H1 (cell line): ENCODE data around the gene CAPN8. TPM values are rescaled to one million over a fixed set of nuclear protein-coding genes. Genes with fewer than 3 reads are reported as not detected.

ENCODE experiments used
- CTCF ChIA-PET: fragments of 300-600 bp; sonication (Branson Sonifier 250); formaldehyde crosslinking; loops from one replicate; lab custom pipeline; 2021; ENCODE audit not compliant: partially characterized antibody; lab: Charles Lee
- POLR2A ChIA-PET: fragments of 300-600 bp; sonication (Branson Sonifier 250); formaldehyde crosslinking; loops from one replicate; lab custom pipeline; 2021; ENCODE audit warnings: inconsistent platforms; ENCODE audit not compliant: partially characterized antibody; lab: Charles Lee
- DNase-seq, 2 experiments: peaks; one replicate each; pipeline versions ENCODE4 v3.0.0 to v3.0.0-alpha.2; 2010 to 2022; ENCODE audit warnings: low spot score in 2 of 2, low read depth in 1 of 2, mixed read lengths in 1 of 2
- FAIRE-seq: peaks from 2 replicates; lab custom pipeline; 2011; peaks lifted over from hg19 to GRCh38; lab: Jason Lieb, UNC
- H2AFZ ChIP-seq: 2 replicates; pipeline ENCODE4 v1.8.1; 2012; ENCODE audit warnings: low read length, inconsistent platforms
- H2AK5ac ChIP-seq: 2 replicates; pipeline ENCODE4 v1.6.1; 2013; ENCODE audit warnings: low read depth, low read length
- H2BK120ac ChIP-seq: replicated peaks from 2 replicates; pipeline ENCODE3; 2013; ENCODE audit warnings: low read depth, low read length, inconsistent platforms
- H2BK12ac ChIP-seq: 2 replicates; pipeline ENCODE4 v1.6.1; 2013; ENCODE audit warnings: low read depth, low read length
- H2BK15ac ChIP-seq: 2 replicates; pipeline ENCODE4 v1.6.1; 2013; ENCODE audit warnings: low read length
- H2BK20ac ChIP-seq: 2 replicates; pipeline ENCODE4 v1.6.1; 2013; ENCODE audit warnings: low read length
- H2BK5ac ChIP-seq: 2 replicates; pipeline ENCODE4 v1.6.1; 2013; ENCODE audit warnings: low read depth, low read length
- H3K14ac ChIP-seq: 2 replicates; pipeline ENCODE4 v1.6.1; 2013; ENCODE audit warnings: inconsistent platforms; ENCODE audit not compliant: insufficient read length
- H3K18ac ChIP-seq: 2 replicates; pipeline ENCODE4 v1.6.1; 2013; ENCODE audit warnings: low read length; ENCODE audit errors: extremely low read depth
- H3K23ac ChIP-seq: 2 replicates; pipeline ENCODE4 v1.6.1; 2013; ENCODE audit warnings: inconsistent platforms; ENCODE audit not compliant: insufficient read length
- H3K23me2 ChIP-seq: 2 replicates; pipeline ENCODE4 v1.6.1; 2013; ENCODE audit warnings: low read depth, low read length
- H3K27ac ChIP-seq: 2 replicates; pipeline ENCODE4 v1.6.1; 2011; ENCODE audit warnings: low read depth, low read length, inconsistent platforms
- H3K27me3 ChIP-seq, 4 experiments: replicated peaks in 1 of 4; 1 replicate in 1 of 4; 2 replicates in 3 of 4; pipeline versions ENCODE4 v1.6.1 to v1.8.1; 2011 to 2013; ENCODE audit warnings: low read length in 3 of 4, mild to moderate bottlenecking in 3 of 4, inconsistent platforms in 2 of 4, mixed read lengths in 2 of 4, moderate library complexity in 1 of 4; ENCODE audit not compliant: control insufficient read depth in 3 of 4, insufficient read depth in 3 of 4; ENCODE audit errors: extremely low read depth in 1 of 4
- H3K36me3 ChIP-seq, 4 experiments: 2 replicates each; pipeline versions ENCODE4 v1.6.1 to v1.8.1; 2011 to 2013; ENCODE audit warnings: mild to moderate bottlenecking in 4 of 4, low read length in 3 of 4, moderate library complexity in 2 of 4, control low read depth in 1 of 4, inconsistent platforms in 1 of 4; ENCODE audit not compliant: insufficient read depth in 4 of 4, control insufficient read depth in 2 of 4
- H3K4ac ChIP-seq: replicated peaks from 2 replicates; pipeline ENCODE3; 2013; ENCODE audit warnings: low read length, low read depth, mixed read lengths, inconsistent platforms; ENCODE audit not compliant: insufficient read length
- H3K4me1 ChIP-seq, 4 experiments: replicated peaks in 1 of 4; 1 replicate in 1 of 4; 2 replicates in 3 of 4; pipeline versions ENCODE4 v1.6.1 to v1.8.1; 2011 to 2013; ENCODE audit warnings: low read length in 3 of 4, inconsistent platforms in 2 of 4, mixed read lengths in 1 of 4; ENCODE audit not compliant: insufficient read depth in 4 of 4, control insufficient read depth in 3 of 4
- H3K4me2 ChIP-seq, 2 experiments: 2 replicates each; pipeline versions ENCODE4 v1.6.1 to v1.8.1; 2011 to 2013; ENCODE audit warnings: low read depth in 2 of 2, low read length in 2 of 2, control low read depth in 1 of 2, inconsistent platforms in 1 of 2, mild to moderate bottlenecking in 1 of 2; ENCODE audit not compliant: insufficient read depth in 1 of 2
- H3K4me3 ChIP-seq, 4 experiments: fragments of 200-600, 300-600 bp in 1 of 4; sonication (generic), shearing (Covaris generic), sonication (Bioruptor Twin) in 1 of 4; 2 replicates each; pipeline versions ENCODE4 v1.5.1 to v1.8.1; 2011 to 2016; ENCODE audit warnings: low read length in 4 of 4, low read depth in 3 of 4, control low read depth in 2 of 4, inconsistent platforms in 2 of 4, mild to moderate bottlenecking in 2 of 4, mixed read lengths in 1 of 4, moderate library complexity in 1 of 4; ENCODE audit not compliant: insufficient read depth in 2 of 4; ENCODE audit errors: extremely low read depth in 1 of 4
- H3K56ac ChIP-seq: replicated peaks from 2 replicates; pipeline ENCODE3; 2013; ENCODE audit warnings: low read depth, mild to moderate bottlenecking, mixed read lengths, low read length, inconsistent platforms; ENCODE audit not compliant: insufficient read length
- H3K79me1 ChIP-seq: 2 replicates; pipeline ENCODE4 v1.6.1; 2013; ENCODE audit warnings: low read depth, low read length, control low read depth
- H3K79me2 ChIP-seq, 2 experiments: 2 replicates each; pipeline versions ENCODE4 v1.6.1 to v1.8.1; 2012 to 2013; ENCODE audit warnings: low read length in 2 of 2, mild to moderate bottlenecking in 2 of 2, inconsistent platforms in 1 of 2; ENCODE audit not compliant: insufficient read depth in 2 of 2, control insufficient read depth in 1 of 2
- H3K9ac ChIP-seq, 4 experiments: replicated peaks in 1 of 4; 1 replicate in 1 of 4; 2 replicates in 3 of 4; pipeline versions ENCODE4 v1.6.1 to v1.8.1; 2011 to 2013; ENCODE audit warnings: low read depth in 3 of 4, low read length in 3 of 4, control low read depth in 2 of 4, mild to moderate bottlenecking in 2 of 4, moderate library complexity in 2 of 4, inconsistent platforms in 1 of 4; ENCODE audit errors: extremely low read depth in 1 of 4
- H3K9me3 ChIP-seq, 2 experiments: 2 replicates each; pipeline versions ENCODE4 v1.6.1 to v1.8.1; 2012 to 2013; ENCODE audit warnings: mild to moderate bottlenecking in 2 of 2, moderate library complexity in 2 of 2, control low read depth in 1 of 2, inconsistent platforms in 1 of 2, low read depth in 1 of 2, low read length in 1 of 2, mixed read lengths in 1 of 2; ENCODE audit not compliant: insufficient read depth in 2 of 2
- H4K20me1 ChIP-seq, 2 experiments: replicated peaks in 1 of 2; 2 replicates each; pipeline versions ENCODE3 to v1.8.1; 2011 to 2013; ENCODE audit warnings: inconsistent platforms in 2 of 2, low read length in 2 of 2, mild to moderate bottlenecking in 1 of 2; ENCODE audit not compliant: insufficient read depth in 2 of 2, control insufficient read depth in 1 of 2
- H4K5ac ChIP-seq: 2 replicates; pipeline ENCODE4 v1.6.1; 2013; ENCODE audit warnings: low read length, low read depth, mixed read lengths, inconsistent platforms; ENCODE audit not compliant: insufficient read length
- H4K8ac ChIP-seq: 2 replicates; pipeline ENCODE4 v1.8.0; 2013; ENCODE audit warnings: mild to moderate bottlenecking, moderate library complexity, low read length, inconsistent platforms; ENCODE audit not compliant: insufficient read depth; ENCODE audit errors: extremely low read depth
- H4K91ac ChIP-seq: replicated peaks from 2 replicates; pipeline ENCODE3; 2013; ENCODE audit warnings: low read length, mixed read lengths, inconsistent platforms; ENCODE audit not compliant: insufficient read length
- CEBPB ChIP-seq: IDR thresholded peaks from 2 replicates; pipeline ENCODE4 v1.6.1; 2012; ENCODE audit warnings: low read depth, low read length
- CTCF ChIP-seq, 3 experiments: IDR thresholded peaks; 1 replicate in 2 of 3; 2 replicates in 1 of 3; pipeline versions ENCODE4 v1.5.1 to v1.6.1; 2011; ENCODE audit warnings: low read length in 3 of 3, mild to moderate bottlenecking in 3 of 3, inconsistent platforms in 2 of 3, low read depth in 1 of 3, moderate library complexity in 1 of 3; ENCODE audit not compliant: insufficient read depth in 1 of 3; ENCODE audit errors: control extremely low read depth in 1 of 3
- NANOG ChIP-seq: IDR thresholded peaks from 2 replicates; pipeline ENCODE4 v1.6.1; 2011; ENCODE audit warnings: low read length, low read depth, mild to moderate bottlenecking, inconsistent platforms; ENCODE audit not compliant: insufficient read depth, poor library complexity, severe bottlenecking
- WGBS, 2 experiments: shearing (Covaris generic) in 1 of 2; methylation state at CpG; one replicate each; pipeline versions ENCODE4 v1.1.6 to v1.1.7; 2013 to 2015; ENCODE audit warnings: low lambda C conversion rate in 2 of 2, mixed read lengths in 2 of 2, inconsistent platforms in 1 of 2, low coverage in 1 of 2, missing lambda C conversion rate in 1 of 2; ENCODE audit not compliant: insufficient replicate concordance in 2 of 2, insufficient coverage in 1 of 2, insufficient read length in 1 of 2; ENCODE audit errors: extremely low coverage in 1 of 2, missing lambda C conversion rate in 1 of 2; 5-methylcytosine and 5-hydroxymethylcytosine counted together
- polyA plus RNA-seq, 7 experiments: library from polyadenylated mRNA; depleted of rRNA in 3 of 7; stranded (reverse) in 5 of 7; unstranded in 2 of 7; fragments of >200 nt in 5 of 7; fragments of 200-250 nt in 2 of 7; gene quantifications; 1 replicate in 5 of 7; 2 replicates in 1 of 7; 4 replicates in 1 of 7; pipeline versions ENCODE4 v1.2.1 to v1.2.3, GENCODE V29; 2011 to 2013; ENCODE audit warnings: missing spikeins in 2 of 7, mixed read lengths in 2 of 7
- total RNA-seq: library from RNA; stranded (reverse); fragmentation: NEBNext Ultra II Directional; extraction: Animal tissue kit (Norgen Biotek cat#: 25700); gene quantifications from 2 replicates; pipeline ENCODE4 v1.2.1, GENCODE V29; 2021

Gene CAPN8
- total and polyA plus RNA-seq, 2 of the 8 experiments (the other 6 are each of a cell fraction or from before 2014, with no cell fraction given): 0.20 to 0.26 TPM

- no peak overlapping the region for H2AFZ ChIP-seq
- no peak overlapping the region for H3K4ac ChIP-seq
- H3K4me1 ChIP-seq: peaks cover 0 to 8% (median under 1%) of the 10 kb centered on the region in 4 experiments; a peak in 2 of 7 replicates
- peaks cover 2 to 3% of the 10 kb centered on the region in 2 experiments; a peak in 2 of 4 replicates for H3K9me3 ChIP-seq
- H3K4me2 ChIP-seq: no peak overlapping the region
- DNase-seq (no peak), FAIRE-seq (no peak)
- no peak overlapping the region for H4K8ac ChIP-seq
- H3K9ac ChIP-seq: no peak overlapping the region
- H3K4me3 ChIP-seq: no peak overlapping the region
- H4K5ac ChIP-seq: no peak overlapping the region
- H3K14ac ChIP-seq: no peak overlapping the region
- WGBS, 2 experiments: 83% methylated on average over 7 of the region's 7 CpGs; no CpG with 5 or more reads in 1 of the 2 experiments
- H2BK120ac ChIP-seq: no peak overlapping the region
- no peak overlapping the region for H3K56ac ChIP-seq
- H3K23ac ChIP-seq: no peak overlapping the region
- H2BK20ac ChIP-seq: no peak overlapping the region
- no peak overlapping the region for H4K91ac ChIP-seq
- CTCF ChIA-PET: interaction anchor here (1.5 to 5.1 kb wide), 2 partner anchors 13 to 85 kb away, joined by 4 to 19 read pairs; no protein-coding TSS in a partner anchor
- no peak overlapping the region for H2BK15ac ChIP-seq
- H3K79me2 ChIP-seq: no peaks in the 10 kb centered on the region
- no peaks in the 10 kb centered on the region for H3K79me1 ChIP-seq
- no peaks in the 10 kb centered on the region for H4K20me1 ChIP-seq
- no peak overlapping the region for H2BK5ac ChIP-seq
- no peaks in the 10 kb centered on the region for H3K36me3 ChIP-seq
- no peak overlapping the region for H3K27ac ChIP-seq
- H3K23me2 ChIP-seq: no peaks in the 10 kb centered on the region
- H3K18ac ChIP-seq: no peak overlapping the region
- 0 out of 7 replicates have a peak, but pooled peaks cover 0 to 2% (median 0%) of the 10 kb centered on the region in 4 experiments for H3K27me3 ChIP-seq
- no peak overlapping the region for H2BK12ac ChIP-seq
- POLR2A ChIA-PET: no interaction called here
- H2AK5ac ChIP-seq: no peak overlapping the region
- TF ChIP-seq CTCF (IDR thresholded peaks at IDR 0.05; ENCODE audit: control extremely low read depth in 1 of 3, insufficient read depth in 1 of 3, low read depth in 1 of 3, low read length in 3 of 3) (no peak), CEBPB (no peak), NANOG (no peak)
These were observed 23.9 kb downstream of the CAPN8 start for GRCh38 chr1:223641523-223642039.
